ENCODE measurements around the gene GARIN1A.

DNA sequence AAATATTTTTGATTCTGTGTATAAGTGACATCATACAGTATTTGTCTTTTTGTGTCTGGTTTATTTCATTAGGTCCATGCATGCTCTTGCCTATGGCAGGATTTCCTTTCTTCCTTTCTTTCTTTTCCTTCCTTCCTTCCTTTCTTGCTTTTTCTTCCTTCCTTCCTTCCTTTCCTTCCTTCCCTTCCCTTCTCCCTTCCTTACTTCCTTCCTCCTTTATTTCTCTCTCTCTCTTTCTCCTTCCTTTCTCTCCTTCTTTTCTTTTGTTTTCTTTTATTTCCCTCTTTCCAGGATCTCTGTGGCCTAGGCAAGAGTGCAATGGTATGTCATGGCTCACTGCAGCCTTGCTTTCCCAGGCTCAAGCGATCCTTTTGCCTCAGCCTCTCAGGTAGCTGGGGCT lies 35.7 kb downstream of the GARIN1A start:
- no peak for TF ChIP-seq CTCF (IDR thresholded peaks at IDR 0.05)
- TF ChIP-seq POLR2A (IDR thresholded peaks at IDR 0.05), result no peak

All from adrenal gland (tissue), 5 donors.